HL-60 (cell line): Measurements from ENCODE around the gene ZP2.
A peak's percentile ranks its signal among the peaks of the same experiment; 100 is the strongest.

Experiments
- DNase-seq, 2 experiments: peaks; one replicate each; pipeline ENCODE4 v3.0.0-alpha.2; 2010 to 2020; ENCODE audit warnings: low read depth in 1 of 2, low spot score in 1 of 2
- H3K27ac ChIP-seq: fragments of 250-450 bp; sonication (Bioruptor Pico); replicated peaks from 2 replicates; pipeline ENCODE4 v1.5.1; 2020; ENCODE audit warnings: mild to moderate bottlenecking, moderate library complexity
- H3K27me3 ChIP-seq: fragments of 250-450 bp; sonication (Bioruptor Pico); 2 replicates; pipeline ENCODE4 v1.5.1; 2021; ENCODE audit warnings: mild to moderate bottlenecking, moderate library complexity; ENCODE audit not compliant: insufficient read depth, poor library complexity, severe bottlenecking
- H3K4me3 ChIP-seq: replicated peaks from 2 replicates; pipeline ENCODE4 v1.5.1; 2011; ENCODE audit warnings: mild to moderate bottlenecking, control low read depth, low read length; ENCODE audit not compliant: insufficient read depth
- CTCF ChIP-seq: IDR thresholded peaks from one replicate; pipeline ENCODE4 v1.5.1; 2011; ENCODE audit warnings: low read length, control low read depth, inconsistent platforms; ENCODE audit not compliant: insufficient read depth
- GABPA ChIP-seq: IDR thresholded peaks from 2 replicates; pipeline ENCODE4 v1.6.1; 2012; ENCODE audit warnings: low read depth
- POLR2AphosphoS5 ChIP-seq: IDR thresholded peaks from 2 replicates; pipeline ENCODE4 v1.6.1; 2012; ENCODE audit warnings: low read depth
- REST ChIP-seq: IDR thresholded peaks from 2 replicates; pipeline ENCODE4 v1.6.1; 2012; ENCODE audit warnings: low read depth; ENCODE audit not compliant: insufficient replicate concordance
- SPI1 ChIP-seq: IDR thresholded peaks from 2 replicates; pipeline ENCODE4 v1.6.1; 2012; ENCODE audit warnings: low read depth, mild to moderate bottlenecking, borderline replicate concordance

ZP2 gene

GRCh38 chr16:21222495-21223337 lies 11.3 kb upstream of the ZP2 start:
- H3K4me3 ChIP-seq: no peak overlapping the region
- peaks cover 4% of the 10 kb centered on the region for H3K27me3 ChIP-seq
- TF ChIP-seq SPI1 (no peak), CTCF (no peak), REST (no peak), POLR2AphosphoS5 (no peak)
- DNase-seq: no peak
- no peak overlapping the region for H3K27ac ChIP-seq

GRCh38 chr16:21219551-21219950 lies 8.2 kb upstream of the ZP2 start:
- H3K27me3 ChIP-seq: peaks cover 2% of the 10 kb centered on the region
- no peak for TF ChIP-seq CTCF
- no peak for TF ChIP-seq GABPA
- TF ChIP-seq SPI1: no peak
- TF ChIP-seq POLR2AphosphoS5: no peak
- no peak for TF ChIP-seq REST
- no peak overlapping the region for H3K27ac ChIP-seq
- no peak overlapping the region for H3K4me3 ChIP-seq
- DNase-seq: no peak

GRCh38 chr16:21218153-21218552 lies 6.8 kb upstream of the ZP2 start:
- DNase-seq: peak; percentile 7 to 63
- Histone ChIP-seq H3K4me3 (no peak overlapping the region), H3K27me3 (peaks cover 2% of the 10 kb centered on the region), H3K27ac (no peak overlapping the region)
- TF ChIP-seq GABPA (no peak), SPI1 (no peak), CTCF (no peak), REST (no peak), POLR2AphosphoS5 (no peak)
